G401 (cell line): Measurements from ENCODE around the gene PPP2R3B. TPM values are rescaled to one million over a fixed set of nuclear protein-coding genes. Genes with fewer than 3 reads are reported as not detected.
"Not testable (repeated sequence)": the region's sequence is repeated elsewhere in the genome, so short reads cannot be mapped to it uniquely, and the experiment has no call there.

Source experiments
- DNase-seq: peaks from one replicate; pipeline ENCODE4 v3.0.0-alpha.2; 2015; ENCODE audit warnings: low spot score
- in situ Hi-C: cut with HindIII; loops from 2 replicates; pipeline ENCODE4 v1.10.0; 2016; ENCODE audit warnings: low sequenced_read_pairs, mixed read lengths
- total RNA-seq: library from RNA; depleted of rRNA; stranded (reverse); fragments of >200 nt; shearing (Covaris generic); gene quantifications from 2 replicates; pipeline ENCODE4 v1.2.3, GENCODE V29; 2014

The PPP2R3B gene
- total RNA-seq, 1 experiment from 2014 or later: 77.9 TPM

- no peak for DNase-seq
- in situ Hi-C loops: no loop called here
These were observed 54.7 kb downstream of the PPP2R3B start for GRCh38 chrX:331825-332495.

- in situ Hi-C loops: no loop called here
These were observed 55.4 kb downstream of the PPP2R3B start for GRCh38 chrX:331151-331824.

GRCh38 chrX:330726-331150 lies 56.0 kb downstream of the PPP2R3B start:
- in situ Hi-C loops: no loop called here
- no peak for DNase-seq

More at GRCh38 chrX:331151-331824, 55.4 kb downstream of the PPP2R3B start:
- no peak for DNase-seq

- DNase-seq, in situ Hi-C loops: not testable (repeated sequence)
These were observed 56.5 kb downstream of the PPP2R3B start for GRCh38 chrX:330141-330725.

GRCh38 chrX:329291-329910 lies 57.3 kb downstream of the PPP2R3B start:
- DNase-seq: no peak

GRCh38 chrX:327660-328126 lies 59.0 kb downstream of the PPP2R3B start:
- in situ Hi-C loops: no loop called here
- DNase-seq: no peak

More at GRCh38 chrX:329291-329910, 57.3 kb downstream of the PPP2R3B start:
- in situ Hi-C loops: no loop called here

GRCh38 chrX:324664-325063 lies 62.0 kb downstream of the PPP2R3B start:
- DNase-seq, in situ Hi-C loops: not testable (repeated sequence)

- in situ Hi-C loops: no loop called here
- peak; percentile 81 for DNase-seq
These were observed 62.7 kb downstream of the PPP2R3B start for GRCh38 chrX:323721-324628.

GRCh38 chrX:320126-320783 lies 66.5 kb downstream of the PPP2R3B start:
- peak; percentile 76 for DNase-seq
- in situ Hi-C loops: no loop called here

- in situ Hi-C loops: no loop called here
- no peak for DNase-seq
These were observed 67.1 kb downstream of the PPP2R3B start for GRCh38 chrX:319579-320125.

GRCh38 chrX:318739-319578 lies 67.7 kb downstream of the PPP2R3B start, which contains the start of gene GTPBP6:
GTPBP6 (minus strand) TSS chrX:318796; CDS start chrX:318787, 9 bp downstream.
- peak; percentile 100 for DNase-seq
- in situ Hi-C loops: no loop called here

GRCh38 chrX:318068-318738 lies 68.5 kb downstream of the PPP2R3B start:
- DNase-seq: peak; percentile 99
- in situ Hi-C loops: no loop called here

GRCh38 chrX:317424-318067 lies 69.2 kb downstream of the PPP2R3B start:
- DNase-seq: peak; percentile 7
- in situ Hi-C loops: no loop called here

- DNase-seq: no peak
- in situ Hi-C loops: no loop called here
These were observed 70.1 kb downstream of the PPP2R3B start for GRCh38 chrX:316351-317325.
